Endothelial cell of umbilical vein (primary cell): ENCODE results near the gene ZNF101. TPM values are rescaled to one million over a fixed set of nuclear protein-coding genes. Genes with fewer than 3 reads are reported as not detected.

ENCODE experiments used
- BruUV-seq: library from RNA; stranded (reverse); fragments of 400-500 nt; replicated peaks from 2 replicates; lab custom pipeline; 2021; lab: Mats Ljungman, UMichigan
- CTCF ChIA-PET: fragments of 300-600, 350-600 bp; sonication (Branson Sonifier 250); formaldehyde crosslinking; loops from one replicate; lab custom pipeline; 2021; ENCODE audit warnings: antibody characterized with exemption, inconsistent platforms; lab: Charles Lee
- POLR2A ChIA-PET: fragments of 300-600, 350-600 bp; sonication (Branson Sonifier 250); formaldehyde crosslinking; loops from one replicate; lab custom pipeline; 2021; ENCODE audit warnings: antibody characterized with exemption, inconsistent platforms; lab: Charles Lee
- DNase-seq: peaks from one replicate; pipeline ENCODE4 v3.0.0-alpha.2; 2011; ENCODE audit warnings: low read depth, low spot score
- FAIRE-seq: peaks from 2 replicates; lab custom pipeline; 2011; peaks lifted over from hg19 to GRCh38; lab: Jason Lieb, UNC
- H2AFZ ChIP-seq: 2 replicates; pipeline ENCODE4 v1.6.0; 2012; ENCODE audit warnings: low read depth, low read length, control low read depth, inconsistent platforms
- H3K27ac ChIP-seq: 2 replicates; pipeline ENCODE4 v1.5.1; 2011; ENCODE audit warnings: low read depth, mild to moderate bottlenecking, control low read depth, low read length, moderate library complexity; ENCODE audit not compliant: insufficient read depth
- H3K27me3 ChIP-seq, 2 experiments: 2 replicates each; pipeline versions ENCODE4 v1.6.0 to v1.6.1; 2011; ENCODE audit warnings: low read length in 2 of 2, mixed read lengths in 1 of 2; ENCODE audit not compliant: control insufficient read depth in 2 of 2, insufficient read depth in 2 of 2
- H3K36me3 ChIP-seq, 2 experiments: 2 replicates in 1 of 2; 3 replicates in 1 of 2; pipeline ENCODE4 v1.5.1; 2011; ENCODE audit warnings: low read length in 2 of 2, mild to moderate bottlenecking in 1 of 2, moderate library complexity in 1 of 2; ENCODE audit not compliant: control insufficient read depth in 2 of 2, insufficient read depth in 2 of 2; ENCODE audit errors: extremely low read depth in 1 of 2
- H3K4me1 ChIP-seq: 3 replicates; pipeline ENCODE4 v1.5.1; 2011; ENCODE audit warnings: mild to moderate bottlenecking, low read length; ENCODE audit not compliant: control insufficient read depth, insufficient read depth; ENCODE audit errors: extremely low read depth
- H3K4me2 ChIP-seq: 2 replicates; pipeline ENCODE4 v1.6.1; 2011; ENCODE audit warnings: low read length, control low read depth, mixed read lengths; ENCODE audit not compliant: insufficient read depth
- H3K4me3 ChIP-seq, 3 experiments: fragments of 200-600 bp in 1 of 3; sonication (generic), shearing (Covaris generic) in 1 of 3; replicated peaks in 1 of 3; 2 replicates each; pipeline ENCODE4 v1.5.1; 2011 to 2016; ENCODE audit warnings: control low read depth in 3 of 3, low read length in 3 of 3, mild to moderate bottlenecking in 2 of 3, inconsistent platforms in 1 of 3, low read depth in 1 of 3, moderate library complexity in 1 of 3; ENCODE audit not compliant: insufficient read depth in 1 of 3
- H3K79me2 ChIP-seq: 2 replicates; pipeline ENCODE4 v1.6.0; 2012; ENCODE audit warnings: low read length, inconsistent platforms; ENCODE audit not compliant: control insufficient read depth, insufficient read depth
- H3K9ac ChIP-seq: replicated peaks from 2 replicates; pipeline ENCODE3; 2011; ENCODE audit warnings: low read length, control low read depth; ENCODE audit not compliant: insufficient read depth; ENCODE audit errors: extremely low read depth
- H3K9me1 ChIP-seq: replicated peaks from 3 replicates; pipeline ENCODE4 v1.6.0; 2011; ENCODE audit warnings: mild to moderate bottlenecking, low read length; ENCODE audit not compliant: control insufficient read depth, insufficient read depth; ENCODE audit errors: extremely low read depth
- H3K9me3 ChIP-seq: replicated peaks from 2 replicates; pipeline ENCODE4 v1.5.1; 2012; ENCODE audit warnings: low read length, inconsistent platforms; ENCODE audit not compliant: control insufficient read depth, insufficient read depth
- H4K20me1 ChIP-seq: replicated peaks from 2 replicates; pipeline ENCODE3; 2011; ENCODE audit warnings: mild to moderate bottlenecking, low read length; ENCODE audit not compliant: control insufficient read depth, insufficient read depth; ENCODE audit errors: extremely low read depth
- GATA2 ChIP-seq: IDR thresholded peaks from 2 replicates; pipeline ENCODE4 v1.7.0; 2011; ENCODE audit warnings: low read depth, mild to moderate bottlenecking, moderate library complexity, mixed read lengths, low read length; ENCODE audit not compliant: insufficient read length, insufficient read depth
- POLR2A ChIP-seq: IDR thresholded peaks from 2 replicates; pipeline ENCODE4 v1.6.1; 2012; ENCODE audit warnings: low read depth, mild to moderate bottlenecking, control low read depth, low read length
- POLR2AphosphoS5 ChIP-seq: IDR thresholded peaks from 2 replicates; pipeline ENCODE4 v1.6.1; 2012; ENCODE audit warnings: low read depth, mild to moderate bottlenecking, control low read depth, low read length, moderate library complexity; ENCODE audit not compliant: insufficient read depth
- dilution Hi-C: fragments of 300-500 bp; cut with MboI; formaldehyde crosslinking; loops from one replicate; pipeline ENCODE4 v1.15.0; 2019; ENCODE audit warnings: low sequenced_read_pairs; ENCODE audit not compliant: extremely low pct_ligation_motif_present
- intact Hi-C: fragments of 100-400 bp; cut with micrococcal nuclease; formaldehyde crosslinking; loops from one replicate; pipeline ENCODE4 v1.10.0; 2022
- polyA plus RNA-seq, 4 experiments: library from polyadenylated mRNA; depleted of rRNA in 3 of 4; stranded (reverse) in 3 of 4; unstranded in 1 of 4; fragments of >200 nt; gene quantifications; 2 replicates each; pipeline versions ENCODE4 v1.2.1 to v1.2.3, GENCODE V29; 2011 to 2012; ENCODE audit warnings: missing spikeins in 1 of 4
- total RNA-seq: library from RNA; stranded (reverse); gene quantifications from 2 replicates; pipeline ENCODE4 v1.2.3, GENCODE V29; 2021
- TF ChIP-seq, protein P1 (sequence below), 2 donors: IDR thresholded peaks; 1 replicate in 1 of 2; 2 replicates in 1 of 2; pipeline ENCODE4 v1.5.1; 2011; ENCODE audit warnings: low read length in 2 of 2, mild to moderate bottlenecking in 2 of 2, moderate library complexity in 2 of 2, control low read depth in 1 of 2, inconsistent platforms in 1 of 2, low read depth in 1 of 2; ENCODE audit not compliant: insufficient read depth in 1 of 2; ENCODE audit errors: extremely low read depth in 1 of 2
- TF ChIP-seq, protein P2 (sequence below): IDR thresholded peaks from 2 replicates; pipeline ENCODE4 v1.6.1; 2011; ENCODE audit not compliant: insufficient read depth, insufficient read length

The ZNF101 gene
- total and polyA plus RNA-seq, 2 donors (not counting 3 experiments of a cell fraction or from before 2014, with no cell fraction given): 2.8 to 12.8 TPM

DNA sequence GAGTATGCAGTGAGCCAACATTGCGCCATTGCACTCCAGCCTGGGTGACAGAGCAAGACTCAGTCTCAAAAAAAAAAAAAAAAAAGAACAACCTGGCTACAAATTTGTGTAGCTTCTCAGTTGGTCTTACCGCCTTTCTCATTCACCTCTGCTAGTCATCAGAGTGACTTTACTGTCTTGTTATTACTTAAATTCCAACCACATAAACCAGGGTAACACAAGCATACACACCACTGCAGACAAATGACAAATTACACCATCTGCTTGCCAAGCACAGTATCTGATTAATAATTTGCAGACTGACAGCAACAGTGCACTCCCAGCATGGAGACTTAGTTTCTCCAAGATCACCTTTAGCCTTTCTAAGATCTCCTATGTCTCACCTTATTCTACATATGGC lies 53.3 kb downstream of the ZNF101 start:
- H3K4me3 ChIP-seq: no peak overlapping the region
- dilution Hi-C loops: no loop called here
- no peaks in the 10 kb centered on the region for H3K27me3 ChIP-seq
- no peaks in the 10 kb centered on the region for H4K20me1 ChIP-seq
- H3K79me2 ChIP-seq: peaks cover 2% of the 10 kb centered on the region
- DNase-seq (no peak), FAIRE-seq (no peak)
- intact Hi-C loops: no loop called here
- H3K36me3 ChIP-seq: no peaks in the 10 kb centered on the region
- CTCF ChIA-PET: no interaction called here
- POLR2A ChIA-PET: no interaction called here
- TF ChIP-seq, protein P1, sequence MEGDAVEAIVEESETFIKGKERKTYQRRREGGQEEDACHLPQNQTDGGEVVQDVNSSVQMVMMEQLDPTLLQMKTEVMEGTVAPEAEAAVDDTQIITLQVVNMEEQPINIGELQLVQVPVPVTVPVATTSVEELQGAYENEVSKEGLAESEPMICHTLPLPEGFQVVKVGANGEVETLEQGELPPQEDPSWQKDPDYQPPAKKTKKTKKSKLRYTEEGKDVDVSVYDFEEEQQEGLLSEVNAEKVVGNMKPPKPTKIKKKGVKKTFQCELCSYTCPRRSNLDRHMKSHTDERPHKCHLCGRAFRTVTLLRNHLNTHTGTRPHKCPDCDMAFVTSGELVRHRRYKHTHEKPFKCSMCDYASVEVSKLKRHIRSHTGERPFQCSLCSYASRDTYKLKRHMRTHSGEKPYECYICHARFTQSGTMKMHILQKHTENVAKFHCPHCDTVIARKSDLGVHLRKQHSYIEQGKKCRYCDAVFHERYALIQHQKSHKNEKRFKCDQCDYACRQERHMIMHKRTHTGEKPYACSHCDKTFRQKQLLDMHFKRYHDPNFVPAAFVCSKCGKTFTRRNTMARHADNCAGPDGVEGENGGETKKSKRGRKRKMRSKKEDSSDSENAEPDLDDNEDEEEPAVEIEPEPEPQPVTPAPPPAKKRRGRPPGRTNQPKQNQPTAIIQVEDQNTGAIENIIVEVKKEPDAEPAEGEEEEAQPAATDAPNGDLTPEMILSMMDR (IDR thresholded peaks at IDR 0.05; ENCODE audit: extremely low read depth in 1 of 2, insufficient read depth in 1 of 2, low read depth in 1 of 2, low read length in 2 of 2): no peak
- no peak overlapping the region for H3K4me2 ChIP-seq
- H2AFZ ChIP-seq: no peak overlapping the region
- H3K9me3 ChIP-seq: peaks cover 3% of the 10 kb centered on the region
- H3K4me1 ChIP-seq: no peaks in the 10 kb centered on the region
- no peak overlapping the region for H3K9ac ChIP-seq
- no peaks in the 10 kb centered on the region for H3K9me1 ChIP-seq
- BruUV-seq: no TSS peak
- no peak overlapping the region for H3K27ac ChIP-seq

DNA sequence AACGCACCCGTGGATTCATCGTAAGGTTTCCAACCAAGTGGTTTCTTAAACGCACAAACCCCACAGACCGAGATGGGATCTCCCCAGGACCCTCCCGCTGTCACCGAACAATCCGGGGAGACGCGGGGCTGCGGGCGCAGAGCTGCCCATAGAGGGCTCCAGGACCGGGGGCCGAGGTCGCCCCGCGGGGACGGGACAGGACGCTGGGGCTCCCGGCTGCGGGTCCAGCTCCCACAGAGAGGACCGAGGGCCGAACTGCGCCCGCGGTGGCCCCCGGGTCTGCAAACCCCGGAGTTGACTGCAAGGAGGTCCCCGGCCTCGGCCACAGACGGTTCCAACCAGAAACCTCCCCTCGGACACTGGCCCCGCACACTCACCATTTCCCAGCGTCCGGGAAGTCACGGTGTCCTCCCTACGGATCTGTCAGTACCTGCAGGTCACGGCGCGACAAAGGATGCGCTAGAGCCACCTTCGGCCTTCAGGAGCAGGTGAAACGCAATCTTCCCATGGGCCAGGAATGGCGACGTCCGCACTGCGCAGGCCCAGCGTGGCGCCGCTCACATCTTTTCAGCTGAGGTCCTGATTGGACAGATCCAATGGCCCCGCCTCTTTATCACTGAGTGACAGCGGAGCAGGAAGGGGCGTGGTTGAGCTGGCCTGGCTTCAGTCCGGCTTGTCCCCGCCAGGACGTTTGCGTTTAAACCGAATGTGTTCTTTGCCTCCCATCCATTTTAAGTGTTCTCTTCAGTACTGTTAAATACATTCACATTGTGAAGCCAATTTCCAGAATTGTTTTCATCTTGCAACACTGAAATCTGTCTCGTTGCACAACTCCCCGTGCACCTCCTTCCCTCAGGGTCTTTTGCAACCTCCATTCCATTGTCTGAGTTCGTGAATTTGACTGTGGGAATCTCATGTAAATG lies 64.2 kb downstream of the ZNF101 start, which contains the start of gene ZNF14:
Gene ZNF14 (minus strand): TSS at position 534 of the 923 bp plus-strand sequence. CDS start 154 bp downstream, at position 380.
- no TSS peak for BruUV-seq
- Histone ChIP-seq H3K4me2 (peak within 1 kb of the TSS; percentile 79), H3K27ac (peak within 1 kb of the TSS; percentile 1), H3K9me1 (no peaks in the 10 kb centered on the region), H3K36me3 (no peaks in the 10 kb centered on the region), H3K79me2 (peaks cover 2% of the 10 kb centered on the region), H3K9ac (peak within 1 kb of the TSS; percentile 52), H4K20me1 (no peaks in the 10 kb centered on the region), H2AFZ (peak within 1 kb of the TSS; percentile 94), H3K9me3 (no peaks in the 10 kb centered on the region), H3K4me1 (peaks cover 5% of the 10 kb centered on the region), H3K4me3 (peak within 1 kb of the TSS; percentile 37 to 79 (median 78)), H3K27me3 (no peaks in the 10 kb centered on the region)
- ChIA-PET POLR2A (interaction anchor here (1.0 to 1.5 kb wide), 2 partner anchors 43 to 89 kb away, joined by 3 to 4 read pairs; partner anchors contain the start of gene ZNF506), CTCF (interaction anchor here (1.0 kb wide), 1 partner anchor 44 kb away, joined by 3 read pairs; no protein-coding TSS in a partner anchor)
- DNase-seq (peak; percentile 95), FAIRE-seq (peak; percentile 92)
- intact Hi-C loops (loop anchor here (1.0 to 5.0 kb wide), 2 partner anchors 43 to 66 kb away; partner anchors contain the start of gene ZNF101), dilution Hi-C loops (no loop called here)
- TF ChIP-seq, protein P2, sequence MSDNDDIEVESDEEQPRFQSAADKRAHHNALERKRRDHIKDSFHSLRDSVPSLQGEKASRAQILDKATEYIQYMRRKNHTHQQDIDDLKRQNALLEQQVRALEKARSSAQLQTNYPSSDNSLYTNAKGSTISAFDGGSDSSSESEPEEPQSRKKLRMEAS: peak; percentile 5
- TF ChIP-seq GATA2: no peak
- TF ChIP-seq, protein P1 (IDR thresholded peaks at IDR 0.05; ENCODE audit: extremely low read depth in 1 of 2, insufficient read depth in 1 of 2, low read depth in 1 of 2, low read length in 2 of 2): peak in 1 of 2 donors; percentile 27
- peak; percentile 71 for TF ChIP-seq POLR2AphosphoS5
- peak; percentile 89 for TF ChIP-seq POLR2A
